Smooth muscle cell (in vitro differentiated cells): Measurements from ENCODE around the gene RBM12. TPM values are rescaled to one million over a fixed set of nuclear protein-coding genes. Genes with fewer than 3 reads are reported as not detected.

Source experiments
- DNase-seq: peaks from one replicate; lab custom pipeline; 2025; ENCODE audit not compliant: unreplicated experiment; lab: John Stamatoyannopoulos, UW
- H2AFZ ChIP-seq: fragments of 200-600 bp; sonication (generic); 2 replicates; pipeline ENCODE4 v1.6.0; 2016; ENCODE audit warnings: antibody characterized with exemption, low read depth, mild to moderate bottlenecking
- H3F3A ChIP-seq: fragments of 200-600 bp; sonication (generic); 2 replicates; pipeline ENCODE4 v1.6.0; 2017; ENCODE audit warnings: antibody characterized with exemption, low read depth
- H3K27ac ChIP-seq: fragments of 200-600 bp; sonication (generic); 2 replicates; pipeline ENCODE4 v1.5.1; 2016; ENCODE audit warnings: low read depth, mild to moderate bottlenecking
- H3K27me3 ChIP-seq: fragments of 200-600 bp; sonication (generic); 2 replicates; pipeline ENCODE4 v1.6.1; 2016; ENCODE audit warnings: low read depth, mild to moderate bottlenecking
- H3K36me3 ChIP-seq: fragments of 200-600 bp; sonication (generic); 2 replicates; pipeline ENCODE4 v1.5.1; 2016; ENCODE audit warnings: low read depth
- H3K4me1 ChIP-seq: fragments of 200-600 bp; sonication (generic); 2 replicates; pipeline ENCODE4 v1.5.1; 2016; ENCODE audit warnings: low read depth
- H3K4me2 ChIP-seq: fragments of 200-600 bp; sonication (generic); 2 replicates; pipeline ENCODE4 v1.6.0; 2016; ENCODE audit warnings: mild to moderate bottlenecking
- H3K4me3 ChIP-seq: fragments of 200-600 bp; sonication (generic); 2 replicates; pipeline ENCODE4 v1.5.1; 2016; ENCODE audit warnings: mild to moderate bottlenecking
- H3K79me2 ChIP-seq: fragments of 200-600 bp; sonication (generic); 2 replicates; pipeline ENCODE4 v1.6.0; 2016; ENCODE audit warnings: low read depth, mild to moderate bottlenecking
- H3K9ac ChIP-seq: fragments of 200-600 bp; sonication (generic); 2 replicates; pipeline ENCODE4 v1.6.0; 2016; ENCODE audit warnings: low read depth
- H3K9me3 ChIP-seq: fragments of 200-600 bp; sonication (generic); replicated peaks from 2 replicates; pipeline ENCODE4 v1.5.1; 2016; ENCODE audit warnings: low read depth
- H4K20me1 ChIP-seq: fragments of 200-600 bp; sonication (generic); 2 replicates; pipeline ENCODE4 v1.6.0; 2016; ENCODE audit warnings: low read depth
- WGBS: methylation state at CpG from one replicate; pipeline ENCODE4 v1.1.7; 2016; ENCODE audit warnings: low lambda C conversion rate; 5-methylcytosine and 5-hydroxymethylcytosine counted together
- polyA plus RNA-seq: library from polyadenylated mRNA; unstranded; fragments of >200 nt; fragmentation: Nextera tagmentation; extraction: Ambion mirVana; gene quantifications from 2 replicates; pipeline ENCODE4 v1.2.1, GENCODE V29; 2016
- total RNA-seq: library from RNA; depleted of rRNA; stranded (reverse); fragments of >200 nt; gene quantifications from 2 replicates; pipeline ENCODE4 v1.2.3, GENCODE V29; 2014
- TF ChIP-seq, protein P1 (sequence below): fragments of 200-600 bp; sonication (generic); IDR thresholded peaks from 2 replicates; pipeline ENCODE4 v1.5.1; 2017; ENCODE audit warnings: borderline replicate concordance, mild to moderate bottlenecking, antibody characterized with exemption; ENCODE audit not compliant: insufficient read depth, poor library complexity, severe bottlenecking

RBM12 gene
- total and polyA plus RNA-seq, 2 experiments from 2014 or later: 14.5 to 44.2 TPM

DNA sequence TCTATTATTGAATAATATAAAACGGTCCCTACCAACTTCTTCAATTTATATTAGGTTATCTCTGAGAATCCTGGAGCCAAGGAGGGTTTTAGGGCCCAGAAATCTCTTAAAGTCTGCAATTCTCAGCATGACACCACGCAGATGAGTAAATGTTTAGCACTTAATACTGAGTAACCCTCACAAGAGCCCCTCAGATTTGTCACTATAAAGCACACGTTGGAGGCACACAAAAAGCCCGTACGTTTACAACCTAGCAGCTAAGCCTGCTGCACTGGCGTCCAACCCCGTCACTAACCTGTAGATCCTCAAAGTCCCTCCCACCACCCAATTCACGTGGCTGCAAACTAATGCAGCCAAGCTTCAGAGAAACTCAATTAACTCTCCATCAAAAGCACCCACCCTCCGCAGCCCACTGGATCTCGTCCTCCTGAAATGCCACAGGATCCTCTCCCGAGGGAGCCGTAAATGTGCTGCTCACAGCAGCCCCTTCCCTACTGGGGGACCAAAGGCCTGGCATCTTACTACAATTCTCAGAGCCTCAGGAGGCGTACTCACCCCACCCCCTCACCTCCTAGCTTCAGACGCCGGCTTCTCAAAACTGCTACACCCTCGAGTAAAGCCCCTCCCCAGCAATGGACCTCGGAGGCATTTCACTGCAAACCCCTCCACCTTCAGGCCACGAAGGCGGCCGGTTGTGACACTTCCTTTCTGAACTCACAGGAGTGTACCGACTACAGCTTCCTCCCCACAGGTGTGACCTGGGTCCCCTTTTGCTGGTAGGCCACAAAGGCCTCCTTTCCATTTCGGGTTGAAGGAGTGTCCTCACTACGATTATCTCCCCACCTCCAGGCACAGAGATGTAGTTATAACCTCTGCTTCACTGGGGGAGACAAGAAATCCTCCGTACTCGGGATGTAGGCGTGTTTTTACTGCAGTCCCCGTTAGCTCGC is 909 bp downstream of the RBM12 start:
- WGBS: 1% methylated on average over 28 of the region's 28 CpGs
- no peak overlapping the region for H2AFZ ChIP-seq
- H3K4me1 ChIP-seq: peaks cover 38% of the 10 kb centered on the region
- H3K27me3 ChIP-seq: no peaks in the 10 kb centered on the region
- peaks cover 59% of the 10 kb centered on the region for H3K79me2 ChIP-seq
- H3K4me2 ChIP-seq: peak overlapping the region; percentile 95
- H3F3A ChIP-seq: no peaks in the 10 kb centered on the region
- peak overlapping the region; percentile 80 for H3K4me3 ChIP-seq
- DNase-seq: no peak
- no peaks in the 10 kb centered on the region for H3K9me3 ChIP-seq
- H4K20me1 ChIP-seq: peaks cover 53% of the 10 kb centered on the region
- no peaks in the 10 kb centered on the region for H3K36me3 ChIP-seq
- H3K9ac ChIP-seq: peak overlapping the region; percentile 97
- H3K27ac ChIP-seq: peak overlapping the region; percentile 93
- TF ChIP-seq, protein P1, sequence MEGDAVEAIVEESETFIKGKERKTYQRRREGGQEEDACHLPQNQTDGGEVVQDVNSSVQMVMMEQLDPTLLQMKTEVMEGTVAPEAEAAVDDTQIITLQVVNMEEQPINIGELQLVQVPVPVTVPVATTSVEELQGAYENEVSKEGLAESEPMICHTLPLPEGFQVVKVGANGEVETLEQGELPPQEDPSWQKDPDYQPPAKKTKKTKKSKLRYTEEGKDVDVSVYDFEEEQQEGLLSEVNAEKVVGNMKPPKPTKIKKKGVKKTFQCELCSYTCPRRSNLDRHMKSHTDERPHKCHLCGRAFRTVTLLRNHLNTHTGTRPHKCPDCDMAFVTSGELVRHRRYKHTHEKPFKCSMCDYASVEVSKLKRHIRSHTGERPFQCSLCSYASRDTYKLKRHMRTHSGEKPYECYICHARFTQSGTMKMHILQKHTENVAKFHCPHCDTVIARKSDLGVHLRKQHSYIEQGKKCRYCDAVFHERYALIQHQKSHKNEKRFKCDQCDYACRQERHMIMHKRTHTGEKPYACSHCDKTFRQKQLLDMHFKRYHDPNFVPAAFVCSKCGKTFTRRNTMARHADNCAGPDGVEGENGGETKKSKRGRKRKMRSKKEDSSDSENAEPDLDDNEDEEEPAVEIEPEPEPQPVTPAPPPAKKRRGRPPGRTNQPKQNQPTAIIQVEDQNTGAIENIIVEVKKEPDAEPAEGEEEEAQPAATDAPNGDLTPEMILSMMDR: no peak

DNA sequence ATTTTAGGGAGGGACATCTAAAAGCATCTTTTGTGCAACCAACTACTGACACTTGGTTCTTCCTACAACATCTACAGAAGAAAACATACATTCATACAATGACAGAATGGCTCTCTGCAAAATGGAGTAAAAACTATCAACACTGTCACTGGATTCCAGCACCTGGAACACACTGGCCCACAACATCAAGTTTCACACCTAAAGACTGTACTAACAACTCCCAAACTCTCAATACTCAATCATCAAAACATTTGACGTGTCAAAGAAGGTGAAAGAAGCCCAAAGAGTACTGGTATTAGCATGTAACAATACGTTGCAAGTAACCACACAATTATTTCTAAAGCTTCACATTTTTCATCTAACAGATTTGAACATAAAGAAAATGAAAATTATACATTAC is 2.1 kb downstream of the RBM12 start:
- H3K4me3 ChIP-seq: peak overlapping the region; percentile 80
- H2AFZ ChIP-seq: no peak overlapping the region
- peak overlapping the region; percentile 95 for H3K4me2 ChIP-seq
- no peaks in the 10 kb centered on the region for H3F3A ChIP-seq
- no peaks in the 10 kb centered on the region for H3K27me3 ChIP-seq
- H3K79me2 ChIP-seq: peaks cover 72% of the 10 kb centered on the region
- H3K9ac ChIP-seq: peak overlapping the region; percentile 97
- H4K20me1 ChIP-seq: peaks cover 66% of the 10 kb centered on the region
- WGBS: 21% methylated on average over 2 of the region's 2 CpGs
- TF ChIP-seq, protein P1: no peak
- no peaks in the 10 kb centered on the region for H3K9me3 ChIP-seq
- DNase-seq: no peak
- H3K27ac ChIP-seq: peak overlapping the region; percentile 93
- H3K4me1 ChIP-seq: peaks cover 38% of the 10 kb centered on the region
- H3K36me3 ChIP-seq: no peaks in the 10 kb centered on the region

DNA sequence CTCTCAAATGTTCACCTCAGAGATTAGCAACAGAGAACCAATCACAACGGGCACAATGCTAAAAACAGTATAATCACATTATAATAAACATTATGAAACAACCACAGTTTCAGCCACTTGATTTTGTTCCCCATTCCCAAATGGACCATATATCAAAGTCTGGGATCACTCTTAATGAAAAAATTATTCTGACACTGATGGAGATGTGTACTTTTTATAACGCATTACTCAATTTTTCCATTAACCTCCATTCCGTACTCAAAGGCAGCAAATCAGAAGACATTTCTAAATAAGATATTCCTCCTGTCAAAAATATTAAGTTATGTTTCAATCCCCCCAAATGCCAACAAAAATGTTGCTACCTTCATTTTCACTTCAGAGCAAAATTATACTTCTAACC is 2.8 kb downstream of the RBM12 start:
- Histone ChIP-seq H3K27ac (peak overlapping the region; percentile 93), H3K4me1 (peaks cover 38% of the 10 kb centered on the region), H3K79me2 (peaks cover 78% of the 10 kb centered on the region), H4K20me1 (peaks cover 72% of the 10 kb centered on the region), H2AFZ (no peak overlapping the region), H3F3A (no peaks in the 10 kb centered on the region), H3K9ac (peak overlapping the region; percentile 97), H3K27me3 (no peaks in the 10 kb centered on the region), H3K4me2 (peak overlapping the region; percentile 95), H3K9me3 (no peaks in the 10 kb centered on the region), H3K36me3 (no peaks in the 10 kb centered on the region), H3K4me3 (peak overlapping the region; percentile 80)
- TF ChIP-seq, protein P1: no peak
- no peak for DNase-seq
- 75% methylated on average over 3 of the region's 3 CpGs for WGBS

DNA sequence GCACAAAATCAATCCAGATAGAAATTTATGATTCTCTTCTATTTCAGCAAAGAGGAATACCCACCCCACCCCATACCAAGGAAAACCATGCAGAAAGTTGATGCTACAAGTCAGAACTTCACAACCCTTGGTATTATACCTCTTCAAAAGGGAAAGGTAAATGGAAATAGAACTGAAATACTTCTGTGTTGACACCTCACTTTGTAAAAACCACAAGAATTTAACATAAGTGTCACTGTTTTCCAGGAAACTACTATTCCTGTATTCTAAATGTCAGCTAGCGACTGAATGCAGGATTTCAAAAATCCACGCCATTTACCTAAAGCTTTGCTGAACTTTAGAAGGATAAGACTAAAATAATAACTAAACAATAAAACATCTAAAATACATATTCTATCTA is 3.6 kb downstream of the RBM12 start:
- Histone ChIP-seq H3K27ac (peak overlapping the region; percentile 93), H3K36me3 (no peaks in the 10 kb centered on the region), H3K4me3 (peak overlapping the region; percentile 80), H3K4me2 (peak overlapping the region; percentile 95), H3K4me1 (peaks cover 38% of the 10 kb centered on the region), H4K20me1 (peaks cover 81% of the 10 kb centered on the region), H3K79me2 (peaks cover 87% of the 10 kb centered on the region), H3K9ac (no peak overlapping the region), H3F3A (no peaks in the 10 kb centered on the region), H3K27me3 (no peaks in the 10 kb centered on the region), H2AFZ (no peak overlapping the region), H3K9me3 (no peaks in the 10 kb centered on the region)
- TF ChIP-seq, protein P1: no peak
- WGBS: 45% methylated on average over 2 of the region's 2 CpGs
- DNase-seq: no peak
